HCEC 1CT (cell line): Measurements from ENCODE around the gene MSI2.

ENCODE experiments used
- DNase-seq: peaks from one replicate; pipeline ENCODE4 v3.0.0-alpha.2; 2017

MSI2 gene

GRCh38 chr17:57589151-57590034 lies 333.1 kb downstream of the MSI2 start:
- no peak for DNase-seq

GRCh38 chr17:57593739-57594462 lies 337.6 kb downstream of the MSI2 start:
- DNase-seq = no peak

- no peak for DNase-seq
Measured at GRCh38 chr17:57594767-57595166, 338.4 kb downstream of the MSI2 start.

GRCh38 chr17:57595426-57595825 lies 339.1 kb downstream of the MSI2 start:
- no peak for DNase-seq

GRCh38 chr17:57595947-57596695 lies 339.8 kb downstream of the MSI2 start:
- DNase-seq = no peak

GRCh38 chr17:57597101-57597500 lies 340.8 kb downstream of the MSI2 start:
- DNase-seq = no peak

GRCh38 chr17:57597531-57598453 lies 341.5 kb downstream of the MSI2 start:
- peak; percentile 59 for DNase-seq

- no peak for DNase-seq
Measured at GRCh38 chr17:57599271-57600045, 343.1 kb downstream of the MSI2 start.

- no peak for DNase-seq
Measured at GRCh38 chr17:57600074-57600473, 343.8 kb downstream of the MSI2 start.

- DNase-seq = no peak
Measured at GRCh38 chr17:57601143-57601735, 344.9 kb downstream of the MSI2 start.

GRCh38 chr17:57602896-57603295 lies 346.6 kb downstream of the MSI2 start:
- DNase-seq = no peak

GRCh38 chr17:57603546-57603945 lies 347.2 kb downstream of the MSI2 start:
- DNase-seq = no peak

GRCh38 chr17:57603978-57604377 lies 347.7 kb downstream of the MSI2 start:
- no peak for DNase-seq

- DNase-seq = no peak
Measured at GRCh38 chr17:57604771-57605674, 348.7 kb downstream of the MSI2 start.

- DNase-seq = no peak
Measured at GRCh38 chr17:57605675-57606105, 349.4 kb downstream of the MSI2 start.

GRCh38 chr17:57606111-57606875 lies 350.0 kb downstream of the MSI2 start:
- no peak for DNase-seq

GRCh38 chr17:57607553-57608120 lies 351.3 kb downstream of the MSI2 start:
- peak; percentile 21 for DNase-seq

GRCh38 chr17:57608369-57609124 lies 352.2 kb downstream of the MSI2 start:
- DNase-seq = no peak
